ENCODE measurements around the gene ST6GALNAC3.
"Not testable (repeated sequence)": the region's sequence is repeated elsewhere in the genome, so short reads cannot be mapped to it uniquely, and the experiment has no call there.

ST6GALNAC3 gene

GRCh38 chr1:76595024-76595423, 520.5 kb downstream of the ST6GALNAC3 start:
- no peak for DNase-seq

- no peak for DNase-seq
Measured at GRCh38 chr1:76601465-76601864, 526.9 kb downstream of the ST6GALNAC3 start.

GRCh38 chr1:76607717-76608116, 533.2 kb downstream of the ST6GALNAC3 start:
- no peak for DNase-seq

- no peak for DNase-seq
Measured at GRCh38 chr1:76611770-76612445, 537.4 kb downstream of the ST6GALNAC3 start.

DNA sequence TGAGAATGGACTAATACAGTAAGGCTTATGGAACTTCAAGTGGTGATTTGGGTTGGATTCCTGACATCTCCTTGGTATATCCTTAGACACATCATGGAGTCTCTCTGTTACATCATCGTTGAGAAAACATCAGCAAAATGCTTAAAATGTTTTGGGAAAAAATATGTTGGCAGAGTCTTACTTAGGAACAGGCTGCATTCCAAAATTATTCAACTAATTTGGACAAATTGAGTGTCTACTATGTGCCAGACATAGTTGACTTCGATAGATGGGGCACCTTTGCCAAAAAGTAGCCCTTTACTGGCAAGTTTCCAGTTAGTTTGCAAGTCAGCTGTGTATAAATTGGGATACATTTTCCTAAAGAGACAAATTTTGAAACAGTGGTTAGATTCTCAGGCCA, 539.3 kb downstream of the ST6GALNAC3 start:
- DNase-seq = no peak

DNA sequence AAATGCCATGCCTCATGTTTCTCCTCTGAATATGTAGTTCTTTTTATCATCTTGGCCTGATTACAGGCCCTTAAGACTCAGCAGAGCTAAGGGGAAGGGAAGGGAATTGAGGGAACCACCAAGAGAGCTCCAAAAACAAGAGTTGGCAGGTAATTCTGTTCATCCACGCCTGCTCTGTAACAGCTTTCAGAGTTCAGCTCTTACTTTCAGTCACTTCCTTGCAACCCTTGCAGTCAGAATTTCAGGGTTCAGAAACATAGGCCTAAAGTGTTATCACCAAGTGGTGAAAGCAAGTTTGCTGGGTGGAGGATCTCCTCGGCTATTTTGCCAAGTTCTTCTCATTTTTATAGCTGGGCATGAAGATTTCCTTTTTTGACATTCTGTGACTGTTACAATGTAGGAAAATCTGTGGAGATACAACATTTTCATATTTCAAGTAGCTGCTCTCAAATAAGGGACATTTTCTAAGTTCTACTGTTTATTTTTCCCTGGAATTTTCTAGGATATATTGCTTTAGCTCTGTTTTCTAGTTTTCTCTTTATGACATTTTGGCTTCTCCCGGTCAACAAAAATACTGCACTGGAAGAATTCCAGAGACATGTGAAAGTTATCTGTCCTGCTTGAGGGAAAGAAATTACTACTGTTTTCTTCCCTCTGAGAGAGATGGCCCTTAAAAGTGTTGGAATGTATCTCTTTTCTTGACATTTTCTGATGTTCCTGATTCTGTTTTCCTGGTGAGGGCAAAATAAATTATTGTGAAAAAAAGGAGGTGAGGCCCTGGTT, 540.9 kb downstream of the ST6GALNAC3 start:
- no peak for DNase-seq

GRCh38 chr1:76620371-76620770, 545.8 kb downstream of the ST6GALNAC3 start:
- no peak for DNase-seq

DNA sequence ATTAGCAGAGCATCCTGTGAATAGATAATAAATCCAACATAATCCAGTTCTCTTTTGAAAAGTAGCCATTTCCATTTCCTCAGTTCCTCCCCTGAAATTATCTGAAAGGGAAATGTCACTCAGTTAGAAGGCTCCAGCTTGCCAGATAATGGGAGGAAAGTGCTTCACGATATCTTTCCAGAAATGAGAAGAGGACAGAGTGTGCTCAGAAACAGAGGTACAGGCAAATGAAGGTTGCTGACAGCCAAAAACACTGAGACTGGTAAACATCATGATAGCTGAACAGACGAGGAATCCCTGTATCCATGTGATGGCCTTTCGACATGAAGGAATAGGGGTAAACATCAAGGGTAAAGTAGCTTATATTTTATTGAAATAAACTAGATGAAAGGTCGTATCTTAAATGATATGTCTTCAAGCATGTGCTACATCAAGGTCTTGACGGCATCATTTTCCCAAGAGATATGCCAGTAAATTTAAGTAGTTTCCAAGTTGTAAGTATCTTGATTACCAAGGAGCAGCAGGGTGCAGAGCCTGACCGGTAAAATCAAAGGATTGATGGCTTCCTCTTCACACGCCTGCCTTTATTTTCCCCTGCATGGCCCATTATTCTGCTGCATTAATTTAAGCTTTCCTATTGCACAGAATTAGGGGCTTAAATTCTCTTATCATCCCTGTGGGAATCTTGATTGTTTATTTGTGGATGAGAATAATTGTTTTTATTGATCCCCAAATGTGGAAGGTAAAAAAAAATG, 548.4 kb downstream of the ST6GALNAC3 start:
- DNase-seq = no peak

DNA sequence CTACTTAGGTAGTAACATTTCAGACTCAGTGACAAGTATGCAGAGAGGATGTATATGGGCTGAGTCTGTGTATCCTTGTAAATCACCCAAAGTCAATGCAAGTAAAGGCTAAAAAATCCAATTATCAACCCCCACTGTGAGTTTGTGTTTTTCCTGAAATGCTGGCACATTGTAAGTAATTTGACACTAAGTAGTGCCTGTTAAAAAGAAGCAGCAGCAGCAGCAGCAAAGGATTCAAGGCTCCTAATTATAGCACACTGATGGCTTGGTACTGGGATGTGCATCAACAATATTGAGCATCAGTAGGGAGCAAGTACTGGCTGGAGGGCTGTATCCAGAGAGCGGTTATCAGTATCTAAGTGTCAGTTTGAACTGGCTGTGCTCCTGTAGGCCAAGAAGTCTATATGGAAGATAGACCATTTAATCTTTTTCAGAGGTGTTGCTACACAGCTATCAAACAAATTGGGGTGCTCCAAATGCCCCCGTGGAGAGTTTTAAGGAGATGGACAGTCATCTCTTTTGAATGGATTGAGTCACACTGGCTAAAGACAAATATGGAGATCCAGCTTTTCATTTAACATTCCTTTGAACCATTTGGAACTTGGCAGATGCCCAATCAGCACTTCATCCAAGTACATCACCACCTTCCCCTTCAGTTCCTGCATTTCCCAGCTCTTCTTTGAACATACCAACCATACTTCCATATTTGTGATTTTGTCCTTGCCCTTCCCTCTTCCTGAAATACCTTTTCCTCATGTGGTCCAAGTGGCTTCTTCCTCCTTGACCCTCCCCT, 551.5 kb downstream of the ST6GALNAC3 start:
- no peak for DNase-seq

DNA sequence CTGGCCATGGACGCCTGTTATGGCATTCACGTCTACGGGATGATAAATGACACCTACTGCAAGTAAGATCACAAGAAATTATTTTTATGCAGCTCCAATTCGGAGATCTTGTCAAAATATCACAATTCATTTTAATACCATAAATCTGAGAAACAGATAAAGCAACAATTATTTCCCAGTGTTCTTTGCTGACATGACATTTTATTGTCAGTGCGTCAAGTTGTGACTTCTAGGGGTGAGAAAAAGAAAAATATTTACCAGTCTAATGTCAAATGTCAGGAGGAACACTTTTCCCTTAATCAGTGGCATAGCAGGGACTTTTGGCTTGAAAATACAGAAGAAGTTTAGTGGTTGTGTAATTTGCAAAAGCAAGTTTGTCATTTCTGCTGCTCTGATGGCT, 553.0 kb downstream of the ST6GALNAC3 start:
- DNase-seq = no peak

- DNase-seq = no peak
Measured at GRCh38 chr1:76627901-76628300, 553.4 kb downstream of the ST6GALNAC3 start.

GRCh38 chr1:76632136-76632535, 557.6 kb downstream of the ST6GALNAC3 start:
- no peak for DNase-seq

- no peak for DNase-seq
Measured at GRCh38 chr1:76635784-76636183, 561.2 kb downstream of the ST6GALNAC3 start.

- no peak for DNase-seq
Measured at GRCh38 chr1:76639181-76639580, 564.6 kb downstream of the ST6GALNAC3 start.

GRCh38 chr1:76640092-76640491, 565.5 kb downstream of the ST6GALNAC3 start:
- DNase-seq = no peak

DNA sequence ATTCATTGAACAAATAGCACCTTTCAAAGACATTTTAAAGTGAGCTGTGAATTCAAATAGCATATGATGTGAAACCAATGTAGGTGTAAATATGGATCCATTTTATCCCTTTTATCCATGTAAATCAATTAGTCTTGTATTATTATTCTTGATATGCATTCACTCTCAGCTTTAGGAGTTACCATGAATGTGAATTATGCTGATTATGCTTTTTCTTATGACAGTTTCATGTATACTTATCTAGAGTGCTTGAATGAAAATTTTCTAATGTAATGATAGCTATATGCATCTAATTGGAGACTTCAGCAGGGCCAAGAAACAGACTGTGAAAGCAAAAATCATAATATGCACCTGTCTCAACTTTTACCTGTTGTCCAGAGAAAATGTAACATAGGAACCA, 566.2 kb downstream of the ST6GALNAC3 start:
- no peak for DNase-seq

GRCh38 chr1:76644139-76644538, 569.6 kb downstream of the ST6GALNAC3 start:
- DNase-seq = no peak

- not testable (repeated sequence) for DNase-seq
Measured at GRCh38 chr1:76652860-76653259, 578.3 kb downstream of the ST6GALNAC3 start.

- DNase-seq = no peak
Measured at GRCh38 chr1:76657623-76658022, 583.1 kb downstream of the ST6GALNAC3 start.

DNA sequence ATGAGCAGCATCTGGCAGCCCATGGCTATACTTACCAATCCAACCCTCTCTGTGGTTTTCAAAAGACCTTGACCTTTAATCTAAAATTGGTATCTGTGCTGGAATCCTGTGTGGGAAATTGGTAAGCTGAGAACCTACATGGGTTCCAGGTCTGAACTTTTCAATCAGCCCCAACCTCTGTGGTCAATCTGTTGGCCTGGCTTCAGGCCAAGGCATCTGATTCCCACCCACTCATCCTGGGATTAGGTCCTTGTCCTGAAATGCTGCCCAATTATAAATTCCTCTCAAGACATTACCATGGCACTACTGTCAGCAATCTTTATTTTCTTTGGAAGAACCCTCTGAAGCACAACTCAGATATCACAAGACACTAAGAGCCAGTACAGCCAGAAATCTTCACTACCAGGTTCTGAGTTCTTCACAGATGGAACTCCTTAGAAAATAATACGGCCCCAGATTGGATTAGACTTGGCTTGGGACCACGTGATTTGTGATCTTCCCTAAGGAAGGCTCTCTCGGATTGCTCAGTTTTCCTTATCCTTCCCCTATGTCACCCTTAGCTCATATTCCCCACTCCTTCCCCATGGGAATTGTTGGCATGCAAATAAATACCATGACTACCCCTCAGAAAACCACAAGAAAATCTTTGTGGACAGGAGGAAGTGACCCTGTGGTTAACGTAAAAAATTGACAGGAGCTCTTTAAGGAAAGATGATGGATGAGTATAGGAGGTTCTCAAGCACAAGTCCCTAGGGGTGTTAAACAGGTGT, 584.8 kb downstream of the ST6GALNAC3 start:
- no peak for DNase-seq

DNA sequence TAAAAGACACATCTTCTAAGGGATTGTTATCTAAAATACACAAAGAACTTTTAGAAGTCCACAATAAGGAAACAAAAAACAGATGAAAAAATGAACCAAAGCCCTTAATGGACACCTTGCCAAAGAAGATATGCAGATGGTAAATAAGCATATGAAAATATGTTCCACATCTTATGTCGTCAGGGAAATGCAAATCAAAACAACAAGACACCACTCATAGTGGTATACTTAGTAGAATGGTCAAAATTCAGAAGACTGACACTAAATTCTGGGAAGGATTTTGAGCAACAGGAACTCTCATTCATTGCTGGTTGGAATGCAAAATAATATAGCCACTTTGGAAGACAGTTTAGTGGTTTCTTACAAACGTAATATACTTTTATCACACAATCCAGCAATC, 587.0 kb downstream of the ST6GALNAC3 start:
- no peak for DNase-seq

- DNase-seq = no peak
Measured at GRCh38 chr1:76666499-76666898, 592.0 kb downstream of the ST6GALNAC3 start.

Data from T-helper 9 cell (primary cell).